H1 (cell line): ENCODE measurements around the gene STX2.

Source experiments
- ATF3 ChIP-seq: IDR thresholded peaks from 2 replicates; pipeline ENCODE4 v1.6.1; 2011; ENCODE audit warnings: low read depth, mild to moderate bottlenecking, low read length; ENCODE audit not compliant: insufficient read depth
- CTBP2 ChIP-seq: IDR thresholded peaks from 2 replicates; pipeline ENCODE4 v1.7.0; 2011; ENCODE audit warnings: borderline replicate concordance, mild to moderate bottlenecking, moderate library complexity, mixed read lengths, low read length; ENCODE audit not compliant: insufficient read depth, insufficient read length
- CTCF ChIP-seq, 3 experiments: IDR thresholded peaks; 1 replicate in 2 of 3; 2 replicates in 1 of 3; pipeline versions ENCODE4 v1.5.1 to v1.6.1; 2011; ENCODE audit warnings: low read length in 3 of 3, mild to moderate bottlenecking in 3 of 3, inconsistent platforms in 2 of 3, low read depth in 1 of 3, moderate library complexity in 1 of 3; ENCODE audit not compliant: insufficient read depth in 1 of 3; ENCODE audit errors: control extremely low read depth in 1 of 3
- EGR1 ChIP-seq: IDR thresholded peaks from 2 replicates; pipeline ENCODE4 v1.6.1; 2011; ENCODE audit warnings: low read depth, low read length, borderline replicate concordance
- EZH2 ChIP-seq: fragments of 200-600 bp; sonication (generic); IDR thresholded peaks from 2 replicates; pipeline ENCODE4 v1.7.1; 2012; ENCODE audit warnings: low read depth, mild to moderate bottlenecking, moderate library complexity, low read length, inconsistent platforms; ENCODE audit not compliant: severe bottlenecking
- MAFK ChIP-seq: IDR thresholded peaks from 2 replicates; pipeline ENCODE4 v1.6.1; 2012; ENCODE audit warnings: low read depth, mild to moderate bottlenecking, improper control_type of control experiment, low read length
- POLR2A ChIP-seq, 2 experiments: IDR thresholded peaks; 1 replicate in 1 of 2; 2 replicates in 1 of 2; pipeline ENCODE4 v1.6.1; 2011; ENCODE audit warnings: low read depth in 2 of 2, low read length in 2 of 2, mild to moderate bottlenecking in 2 of 2; ENCODE audit errors: control extremely low read depth in 1 of 2
- POLR2AphosphoS5 ChIP-seq: IDR thresholded peaks from 2 replicates; pipeline ENCODE4 v1.6.1; 2011; ENCODE audit warnings: low read depth, low read length
- POU5F1 ChIP-seq: IDR thresholded peaks from 2 replicates; pipeline ENCODE4 v1.6.1; 2011; ENCODE audit warnings: low read depth, mild to moderate bottlenecking, low read length, moderate library complexity
- RXRA ChIP-seq: IDR thresholded peaks from 2 replicates; pipeline ENCODE4 v1.6.1; 2011; ENCODE audit warnings: low read depth, mild to moderate bottlenecking, low read length, moderate library complexity; ENCODE audit not compliant: insufficient read depth
- TAF1 ChIP-seq: IDR thresholded peaks from 2 replicates; pipeline ENCODE4 v1.6.1; 2011; ENCODE audit warnings: mild to moderate bottlenecking, low read depth, low read length
- TCF12 ChIP-seq: IDR thresholded peaks from 2 replicates; pipeline ENCODE4 v1.6.1; 2011; ENCODE audit warnings: low read depth, mild to moderate bottlenecking, low read length

GRCh38 chr12:130796985-130797686 is 41.9 kb downstream of the STX2 start:
- TF ChIP-seq TAF1 (no peak), EGR1 (no peak), CTCF (IDR thresholded peaks at IDR 0.05; ENCODE audit: control extremely low read depth in 1 of 3, insufficient read depth in 1 of 3, low read depth in 1 of 3, low read length in 3 of 3) (no peak), EZH2 (no peak), MAFK (no peak), TCF12 (no peak), ATF3 (no peak), POLR2A (IDR thresholded peaks at IDR 0.05; ENCODE audit: control extremely low read depth in 1 of 2, low read depth in 2 of 2, low read length in 2 of 2) (no peak), POLR2AphosphoS5 (no peak), RXRA (no peak), POU5F1 (no peak), CTBP2 (no peak)
